IPS DF 4.7 (cell line): ENCODE measurements around the gene GALK2.
"Not testable (repeated sequence)": the region's sequence is repeated elsewhere in the genome, so short reads cannot be mapped to it uniquely, and the experiment has no call there.

Source experiments
- DNase-seq: peaks from one replicate; pipeline ENCODE4 v3.0.0-alpha.2; 2013; ENCODE audit warnings: low spot score; ENCODE audit errors: extremely low read depth

Gene GALK2

GRCh38 chr15:49330166-49330565, 160.1 kb downstream of the GALK2 start:
- DNase-seq, result no peak

GRCh38 chr15:49331442-49331841, 161.4 kb downstream of the GALK2 start:
- DNase-seq, result no peak

GRCh38 chr15:49331951-49332350, 161.9 kb downstream of the GALK2 start:
- DNase-seq, result no peak

GRCh38 chr15:49339656-49340055, 169.6 kb downstream of the GALK2 start:
- DNase-seq, result no peak

- DNase-seq, result no peak
These were observed 173.5 kb downstream of the GALK2 start for GRCh38 chr15:49343546-49343945.

- DNase-seq, result not testable (repeated sequence)
These were observed 184.4 kb downstream of the GALK2 start for GRCh38 chr15:49354439-49354838.

- DNase-seq, result no peak
These were observed 191.3 kb downstream of the GALK2 start for GRCh38 chr15:49361370-49361769.

- DNase-seq, result no peak
These were observed 196.4 kb downstream of the GALK2 start for GRCh38 chr15:49366496-49366895.

- no peak for DNase-seq
These were observed 200.7 kb downstream of the GALK2 start for GRCh38 chr15:49370782-49371181.

GRCh38 chr15:49372366-49372765, 202.3 kb downstream of the GALK2 start:
- DNase-seq, result peak; percentile 16

GRCh38 chr15:49379996-49380395, 209.9 kb downstream of the GALK2 start:
- no peak for DNase-seq

GRCh38 chr15:49380912-49381311, 210.9 kb downstream of the GALK2 start:
- peak; percentile 11 for DNase-seq
